ENCODE data around the gene MAPK12. TPM values are rescaled to one million over a fixed set of nuclear protein-coding genes. Genes with fewer than 3 reads are reported as not detected.

Gene MAPK12
- total and polyA plus RNA-seq, 10 donors = 3.9 to 11.6 (median 7.9) TPM

DNA sequence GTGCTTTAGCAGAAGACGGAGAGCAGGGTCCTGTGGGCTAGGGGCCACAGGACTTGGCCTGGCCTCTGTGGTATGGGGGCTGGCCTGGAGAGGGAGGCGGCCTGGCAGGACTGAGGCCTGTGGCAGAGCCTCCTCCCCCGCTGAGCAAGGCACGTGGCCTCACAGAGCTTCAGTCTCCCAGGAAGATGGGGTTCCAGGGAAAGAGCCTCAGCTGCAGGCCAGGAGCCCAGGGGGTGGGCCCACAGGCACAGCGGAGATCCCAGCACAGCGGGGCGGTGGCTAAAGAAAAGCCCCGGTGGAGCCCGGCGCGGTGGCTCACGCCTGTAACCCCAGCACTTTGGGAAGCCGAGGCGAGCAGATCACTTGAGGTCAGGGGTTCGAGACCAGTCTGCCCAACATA lies 2.2 kb downstream of the MAPK12 start:
- Histone ChIP-seq H3K27me3 (replicated peaks in 1 of 7) (peaks cover 0 to 62% (median 23%) of the 10 kb centered on the region in 7 donors), H3K9me3 (no peaks in the 10 kb centered on the region), H3K27ac (no peak overlapping the region), H3K4me3 (no peak overlapping the region), H3K36me3 (no peaks in the 10 kb centered on the region), H3K4me1 (peaks cover 5 to 32% (median 21%) of the 10 kb centered on the region in 6 donors)
- no peak for DNase-seq
- WGBS, 5 donors = 91 to 95% (median 94%) methylated on average over 12 to 15 of the region's 15 CpGs
- intact Hi-C loops (cut with DNase I; ENCODE audit: low total_unique reads) = no loop called here
- TF ChIP-seq, protein P1, sequence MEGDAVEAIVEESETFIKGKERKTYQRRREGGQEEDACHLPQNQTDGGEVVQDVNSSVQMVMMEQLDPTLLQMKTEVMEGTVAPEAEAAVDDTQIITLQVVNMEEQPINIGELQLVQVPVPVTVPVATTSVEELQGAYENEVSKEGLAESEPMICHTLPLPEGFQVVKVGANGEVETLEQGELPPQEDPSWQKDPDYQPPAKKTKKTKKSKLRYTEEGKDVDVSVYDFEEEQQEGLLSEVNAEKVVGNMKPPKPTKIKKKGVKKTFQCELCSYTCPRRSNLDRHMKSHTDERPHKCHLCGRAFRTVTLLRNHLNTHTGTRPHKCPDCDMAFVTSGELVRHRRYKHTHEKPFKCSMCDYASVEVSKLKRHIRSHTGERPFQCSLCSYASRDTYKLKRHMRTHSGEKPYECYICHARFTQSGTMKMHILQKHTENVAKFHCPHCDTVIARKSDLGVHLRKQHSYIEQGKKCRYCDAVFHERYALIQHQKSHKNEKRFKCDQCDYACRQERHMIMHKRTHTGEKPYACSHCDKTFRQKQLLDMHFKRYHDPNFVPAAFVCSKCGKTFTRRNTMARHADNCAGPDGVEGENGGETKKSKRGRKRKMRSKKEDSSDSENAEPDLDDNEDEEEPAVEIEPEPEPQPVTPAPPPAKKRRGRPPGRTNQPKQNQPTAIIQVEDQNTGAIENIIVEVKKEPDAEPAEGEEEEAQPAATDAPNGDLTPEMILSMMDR (IDR thresholded peaks at IDR 0.05 in 8 of 11, conservative IDR thresholded peaks at IDR 0.05 in 3 of 11) = no peak
- TF ChIP-seq POLR2A (IDR thresholded peaks at IDR 0.05) (no peak), POLR2AphosphoS5 (IDR thresholded peaks at IDR 0.05) (no peak)

DNA sequence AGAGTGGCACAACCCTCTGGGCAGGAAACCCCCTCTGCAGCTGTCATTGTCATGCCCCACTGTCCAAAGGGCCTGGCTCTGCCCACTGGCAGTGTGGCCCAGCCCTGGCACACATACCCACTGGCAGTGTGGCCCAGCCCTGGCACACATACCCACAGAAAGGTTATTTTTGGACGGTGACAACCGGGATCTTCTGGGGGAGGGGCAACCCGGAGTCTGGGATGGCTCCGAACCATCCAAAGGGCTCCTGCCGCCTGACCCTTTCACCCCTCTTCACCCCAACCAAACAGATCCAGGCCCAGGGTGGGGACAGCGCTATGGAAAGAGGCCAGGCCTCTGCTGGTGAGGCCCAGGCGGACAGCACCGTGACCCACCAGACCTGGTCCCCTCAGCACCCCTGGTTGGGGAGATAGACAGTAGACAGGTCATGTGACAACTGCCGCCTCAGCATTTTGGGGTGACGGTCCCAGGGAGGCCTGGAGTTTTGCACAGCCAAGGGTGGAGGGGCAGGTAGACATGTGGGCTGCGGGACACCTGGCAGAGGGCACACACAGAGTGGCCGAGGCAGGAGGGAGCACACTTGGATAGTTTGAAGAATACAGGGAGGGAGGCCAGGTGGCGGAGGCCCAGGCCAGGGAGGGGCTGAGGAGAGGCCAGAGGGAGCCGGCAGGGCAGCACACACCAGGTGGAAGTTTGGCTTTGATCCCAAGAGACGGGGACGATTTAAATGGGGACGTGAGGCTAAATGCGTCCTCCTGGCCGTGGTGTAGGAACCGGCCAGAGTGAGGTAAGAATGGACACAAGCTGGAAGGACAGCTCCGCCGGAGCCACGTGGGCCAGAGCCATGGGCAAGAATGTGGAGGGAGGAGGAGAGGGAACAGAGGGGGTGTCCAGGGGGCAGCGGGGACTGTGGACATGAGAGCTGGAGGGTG lies 2.9 kb downstream of the MAPK12 start:
- no peak for DNase-seq
- Histone ChIP-seq H3K36me3 (no peaks in the 10 kb centered on the region), H3K4me3 (no peak overlapping the region), H3K27ac (no peak overlapping the region), H3K9me3 (no peaks in the 10 kb centered on the region), H3K27me3 (replicated peaks in 1 of 7) (peaks cover 0 to 55% (median 23%) of the 10 kb centered on the region in 7 donors), H3K4me1 (peaks cover 5 to 32% (median 21%) of the 10 kb centered on the region in 6 donors)
- TF ChIP-seq, protein P1 (IDR thresholded peaks at IDR 0.05 in 8 of 11, conservative IDR thresholded peaks at IDR 0.05 in 3 of 11) = no peak
- no peak for TF ChIP-seq POLR2AphosphoS5 (IDR thresholded peaks at IDR 0.05)
- TF ChIP-seq POLR2A (IDR thresholded peaks at IDR 0.05) = no peak
- WGBS, 5 donors = 88 to 95% (median 90%) methylated on average over 19 to 24 of the region's 24 CpGs
- intact Hi-C loops (cut with DNase I; ENCODE audit: low total_unique reads) = no loop called here

DNA sequence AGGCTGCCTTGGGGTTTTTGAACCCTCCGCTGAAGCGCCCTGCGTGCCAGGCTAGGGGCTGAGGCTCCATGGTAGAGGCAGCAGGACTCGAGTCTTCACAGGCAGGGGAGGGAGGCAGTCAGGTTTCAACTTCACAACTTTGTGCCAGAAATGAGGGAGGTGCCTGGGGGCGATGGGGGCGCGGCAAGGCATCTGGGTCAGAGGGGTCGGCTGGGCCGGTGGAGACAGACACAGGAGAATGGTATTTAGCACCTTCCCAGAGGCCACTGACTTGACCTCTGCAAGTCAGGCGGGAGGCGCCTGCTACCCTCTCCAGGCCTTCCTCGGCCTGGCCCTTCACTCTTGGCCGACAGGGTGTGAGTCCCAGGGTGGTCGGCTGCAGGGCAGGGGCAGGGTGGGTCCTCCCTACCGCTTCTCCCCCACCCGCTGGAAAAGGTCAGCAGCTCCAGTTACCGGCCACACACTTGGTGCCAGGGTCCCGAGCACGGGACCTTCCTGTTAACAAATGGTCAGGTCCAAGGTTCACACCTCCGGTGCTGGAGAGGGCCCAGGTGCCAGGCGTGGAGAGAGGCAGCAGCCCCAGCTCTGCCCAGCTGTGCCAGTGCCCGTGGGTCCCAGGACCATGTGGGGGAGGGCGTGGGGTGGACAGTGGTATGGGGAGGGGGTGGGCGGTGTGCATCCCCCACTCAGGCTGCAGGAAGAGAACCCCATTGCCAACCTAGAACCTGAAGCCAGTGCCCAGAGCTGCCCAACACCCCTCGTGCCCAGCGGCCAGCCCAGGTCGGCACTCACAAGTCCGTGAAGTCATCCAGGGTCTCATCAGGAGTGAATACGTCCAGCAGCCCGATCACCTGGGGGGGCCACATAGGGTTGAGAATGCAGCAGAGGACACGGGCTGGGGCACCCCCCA lies 3.8 kb downstream of the MAPK12 start:
- WGBS, 5 donors = 77 to 93% (median 84%) methylated on average over 19 to 31 of the region's 31 CpGs
- peaks cover 0 to 46% (median 22%) of the 10 kb centered on the region in 7 donors for H3K27me3 ChIP-seq (replicated peaks in 1 of 7)
- no peak overlapping the region for H3K4me3 ChIP-seq
- no peaks in the 10 kb centered on the region for H3K36me3 ChIP-seq
- no peaks in the 10 kb centered on the region for H3K9me3 ChIP-seq
- no peak for TF ChIP-seq POLR2AphosphoS5 (IDR thresholded peaks at IDR 0.05)
- TF ChIP-seq POLR2A (IDR thresholded peaks at IDR 0.05) = no peak
- TF ChIP-seq, protein P1 (IDR thresholded peaks at IDR 0.05 in 8 of 11, conservative IDR thresholded peaks at IDR 0.05 in 3 of 11) = no peak
- DNase-seq = no peak
- no peak overlapping the region for H3K27ac ChIP-seq
- peaks cover 5 to 25% (median 20%) of the 10 kb centered on the region in 6 donors for H3K4me1 ChIP-seq
- intact Hi-C loops (cut with DNase I; ENCODE audit: low total_unique reads) = no loop called here
